ENCODE measurements around the gene OVAAL. TPM values are rescaled to one million over a fixed set of nuclear protein-coding genes. Genes with fewer than 3 reads are reported as not detected.

Gene OVAAL
- total RNA-seq, 1 donor from 2014 or later: not detected

- Mint-ChIP-seq H3K27me3 (ENCODE audit: unreplicated experiment) (peaks cover 2% of the 10 kb centered on the region), H3K9me3 (ENCODE audit: unreplicated experiment) (no peaks in the 10 kb centered on the region), H3K27ac (ENCODE audit: unreplicated experiment) (no peak overlapping the region), H3K4me1 (ENCODE audit: unreplicated experiment) (no peaks in the 10 kb centered on the region), H3K36me3 (ENCODE audit: unreplicated experiment) (no peaks in the 10 kb centered on the region), H3K4me3 (ENCODE audit: unreplicated experiment) (no peak overlapping the region)
- no peak for TF ChIP-seq CTCF (IDR thresholded peaks at IDR 0.05)
- DNase-seq (ENCODE audit: extremely low spot score, unreplicated experiment): no peak
These were observed 51.8 kb downstream of the OVAAL start for GRCh38 chr1:180610556-180611015.

DNA sequence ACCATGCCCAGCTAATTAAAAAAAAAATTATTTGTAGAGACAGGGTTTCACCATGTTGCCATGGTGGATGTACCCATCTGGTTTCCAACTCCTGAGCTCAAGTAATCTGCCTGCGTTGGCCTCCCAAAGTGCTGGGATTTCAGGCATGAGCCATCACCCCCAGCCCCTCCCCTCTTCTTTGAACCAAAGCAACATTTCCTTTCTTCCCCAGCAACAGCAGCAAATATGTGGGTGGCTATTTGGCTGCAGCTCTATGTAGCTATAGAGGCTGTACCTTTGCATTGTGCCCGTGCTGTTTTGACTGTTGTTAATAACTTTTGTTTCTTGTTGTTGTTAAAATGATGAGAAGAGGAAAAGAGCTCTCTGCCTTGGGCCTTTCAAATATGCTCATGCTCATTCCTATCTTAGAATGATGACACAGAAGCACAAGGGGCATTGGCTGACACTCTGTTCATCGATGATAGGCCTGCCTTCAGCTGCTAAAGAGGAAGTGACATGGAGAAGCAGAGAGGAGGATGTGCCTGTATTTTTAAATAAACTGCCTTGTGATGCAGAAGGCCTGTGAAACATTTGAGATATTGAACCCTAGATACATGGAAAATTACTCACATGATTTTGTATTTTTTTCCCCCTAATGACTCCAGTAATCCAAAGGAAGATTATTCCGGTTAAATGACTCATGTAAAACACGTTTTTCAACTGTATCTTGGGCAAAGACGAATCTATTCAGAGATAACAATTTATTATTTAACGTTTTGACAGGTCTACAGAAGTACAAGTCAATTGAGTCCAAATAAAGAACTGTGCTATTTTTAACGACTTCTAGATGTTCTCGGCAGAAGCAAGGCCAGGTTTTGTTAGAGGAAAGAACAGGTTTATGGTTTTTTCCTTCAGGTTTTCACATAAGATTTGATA, 52.5 kb downstream of the OVAAL start:
- Mint-ChIP-seq H3K36me3 (ENCODE audit: unreplicated experiment) (no peaks in the 10 kb centered on the region), H3K27ac (ENCODE audit: unreplicated experiment) (no peak overlapping the region), H3K9me3 (ENCODE audit: unreplicated experiment) (no peaks in the 10 kb centered on the region), H3K4me1 (ENCODE audit: unreplicated experiment) (no peaks in the 10 kb centered on the region), H3K27me3 (ENCODE audit: unreplicated experiment) (peaks cover 2% of the 10 kb centered on the region), H3K4me3 (ENCODE audit: unreplicated experiment) (no peak overlapping the region)
- no peak for DNase-seq (ENCODE audit: extremely low spot score, unreplicated experiment)
- no peak for TF ChIP-seq CTCF (IDR thresholded peaks at IDR 0.05)

- TF ChIP-seq CTCF (IDR thresholded peaks at IDR 0.05): no peak
- no peak overlapping the region for H3K4me3 Mint-ChIP-seq (ENCODE audit: unreplicated experiment)
- no peaks in the 10 kb centered on the region for H3K9me3 Mint-ChIP-seq (ENCODE audit: unreplicated experiment)
These were observed 53.9 kb downstream of the OVAAL start for GRCh38 chr1:180612632-180613031.

GRCh38 chr1:180614730-180615129, 56.0 kb downstream of the OVAAL start:
- Mint-ChIP-seq H3K27ac (ENCODE audit: unreplicated experiment) (no peak overlapping the region), H3K36me3 (ENCODE audit: unreplicated experiment) (no peaks in the 10 kb centered on the region), H3K27me3 (ENCODE audit: unreplicated experiment) (peaks cover 2% of the 10 kb centered on the region), H3K4me3 (ENCODE audit: unreplicated experiment) (no peak overlapping the region), H3K4me1 (ENCODE audit: unreplicated experiment) (no peaks in the 10 kb centered on the region), H3K9me3 (ENCODE audit: unreplicated experiment) (no peaks in the 10 kb centered on the region)
- DNase-seq (ENCODE audit: extremely low spot score, unreplicated experiment): no peak
- no peak for TF ChIP-seq CTCF (IDR thresholded peaks at IDR 0.05)

More at GRCh38 chr1:180612632-180613031, 53.9 kb downstream of the OVAAL start:
- Mint-ChIP-seq H3K36me3 (ENCODE audit: unreplicated experiment) (no peaks in the 10 kb centered on the region), H3K4me1 (ENCODE audit: unreplicated experiment) (no peaks in the 10 kb centered on the region), H3K27ac (ENCODE audit: unreplicated experiment) (no peak overlapping the region), H3K27me3 (ENCODE audit: unreplicated experiment) (peaks cover 2% of the 10 kb centered on the region)
- no peak for DNase-seq (ENCODE audit: extremely low spot score, unreplicated experiment)

- no peak for TF ChIP-seq CTCF (IDR thresholded peaks at IDR 0.05)
- DNase-seq (ENCODE audit: extremely low spot score, unreplicated experiment): no peak
- no peak overlapping the region for H3K27ac Mint-ChIP-seq (ENCODE audit: unreplicated experiment)
- no peaks in the 10 kb centered on the region for H3K36me3 Mint-ChIP-seq (ENCODE audit: unreplicated experiment)
- H3K9me3 Mint-ChIP-seq (ENCODE audit: unreplicated experiment): no peaks in the 10 kb centered on the region
- no peaks in the 10 kb centered on the region for H3K4me1 Mint-ChIP-seq (ENCODE audit: unreplicated experiment)
- H3K27me3 Mint-ChIP-seq (ENCODE audit: unreplicated experiment): peaks cover 2% of the 10 kb centered on the region
- no peak overlapping the region for H3K4me3 Mint-ChIP-seq (ENCODE audit: unreplicated experiment)
These were observed 56.9 kb downstream of the OVAAL start for GRCh38 chr1:180615493-180616290.
